Muscle of leg (tissue), 11 donors: ENCODE results near the gene OSBPL10. TPM values are rescaled to one million over a fixed set of nuclear protein-coding genes. Genes with fewer than 3 reads are reported as not detected.

Experiments used
- DNase-seq: peaks from one replicate; pipeline ENCODE4 v3.0.0; 2013
- H3K27ac ChIP-seq: one replicate; pipeline ENCODE4 v1.5.1; 2013; ENCODE audit warnings: mild to moderate bottlenecking, low read length, control low read depth
- H3K27me3 ChIP-seq: one replicate; pipeline ENCODE4 v1.6.1; 2013; ENCODE audit warnings: low read length; ENCODE audit not compliant: control insufficient read depth, insufficient read depth
- H3K36me3 ChIP-seq: one replicate; pipeline ENCODE4 v1.6.1; 2013; ENCODE audit warnings: low read length; ENCODE audit not compliant: control insufficient read depth, insufficient read depth
- H3K4me1 ChIP-seq: one replicate; pipeline ENCODE4 v1.6.1; 2013; ENCODE audit warnings: low read length; ENCODE audit not compliant: control insufficient read depth, insufficient read depth
- H3K4me3 ChIP-seq: one replicate; pipeline ENCODE4 v1.5.1; 2013; ENCODE audit warnings: low read length, control low read depth
- H3K9me3 ChIP-seq: replicated peaks from 2 replicates; pipeline ENCODE4 v1.6.1; 2013; ENCODE audit warnings: low read depth, low read length; ENCODE audit not compliant: control insufficient read depth
- WGBS: methylation state at CpG from one replicate; pipeline ENCODE4 v1.1.5; 2013; ENCODE audit warnings: missing lambda C conversion rate; ENCODE audit not compliant: insufficient coverage; 5-methylcytosine and 5-hydroxymethylcytosine counted together
- polyA plus RNA-seq, 8 donors: library from polyadenylated mRNA; unstranded; fragments of 120-200 nt; gene quantifications; one replicate each; pipeline versions ENCODE4 v1.2.1 to v1.2.3, GENCODE V29; 2013; ENCODE audit warnings: inconsistent platforms in 1 of 8, low replicate concordance in 1 of 8; ENCODE audit not compliant: insufficient read length in 8 of 8, insufficient read depth in 1 of 8
- total RNA-seq: library from RNA; stranded (reverse); fragments of 120-200 nt; gene quantifications from one replicate; pipeline ENCODE4 v1.2.4, GENCODE V29; 2013

The OSBPL10 gene
- total and polyA plus RNA-seq, 9 donors: 7.6 to 19.3 (median 13.7) TPM

DNA sequence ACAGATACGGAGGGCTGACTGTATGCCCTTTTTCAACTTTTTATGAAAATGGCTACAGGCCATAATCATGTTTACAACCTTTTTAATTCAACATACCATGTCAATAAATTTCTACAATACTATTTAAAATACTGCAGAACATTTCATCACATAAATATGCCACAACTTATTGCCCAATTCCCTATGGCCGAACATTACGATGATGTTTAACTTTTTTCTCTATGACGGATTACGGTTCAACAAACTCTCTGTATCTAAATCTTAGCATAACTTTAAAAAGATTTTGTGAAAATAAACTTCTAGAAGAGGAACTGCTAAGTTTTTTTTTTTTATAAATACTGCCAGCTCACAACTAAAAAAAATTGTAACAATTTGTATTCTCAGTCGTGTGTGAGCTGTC is 220.4 kb downstream of the OSBPL10 start:
- 67% methylated on average over 1 of the region's 6 CpGs for WGBS

DNA sequence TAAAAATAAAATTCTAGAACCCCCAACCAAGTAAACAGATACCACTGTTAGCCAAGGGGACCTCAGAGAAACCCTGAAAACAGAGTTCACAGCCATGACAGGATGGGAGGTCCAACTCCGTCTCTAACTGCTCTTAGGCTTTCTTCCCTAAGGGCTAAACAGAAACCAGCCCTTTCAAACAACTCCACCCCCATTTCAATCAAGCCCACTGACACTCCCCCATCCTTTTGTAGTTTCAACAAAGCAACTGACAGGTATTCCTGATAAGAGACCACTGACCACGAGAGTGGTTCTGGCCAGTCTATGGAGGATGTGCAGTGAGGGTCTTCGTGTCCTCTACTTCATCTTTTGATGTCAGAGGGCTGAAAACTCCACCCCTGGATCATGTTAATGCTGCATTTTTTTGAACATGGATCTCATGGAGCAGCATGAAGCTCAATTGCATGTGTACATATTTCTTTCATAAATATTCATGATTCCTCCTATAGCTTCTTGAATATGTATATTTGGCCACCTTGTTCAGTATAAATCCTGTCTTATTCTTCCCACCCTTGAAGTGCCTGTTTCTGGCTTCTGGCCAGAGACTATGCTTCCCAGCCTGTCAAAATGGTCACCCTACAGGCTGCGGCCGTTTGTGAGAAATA is 222.6 kb downstream of the OSBPL10 start:
- Histone ChIP-seq H3K36me3 (no peaks in the 10 kb centered on the region), H3K4me1 (no peaks in the 10 kb centered on the region), H3K27ac (no peak overlapping the region), H3K27me3 (no peaks in the 10 kb centered on the region), H3K4me3 (no peak overlapping the region), H3K9me3 (no peaks in the 10 kb centered on the region)
- 83% methylated on average over 2 of the region's 5 CpGs for WGBS
- no peak for DNase-seq

More for the DNA sequence above, 220.4 kb downstream of the OSBPL10 start:
- Histone ChIP-seq H3K36me3 (no peaks in the 10 kb centered on the region), H3K4me1 (no peaks in the 10 kb centered on the region), H3K9me3 (no peaks in the 10 kb centered on the region), H3K27me3 (no peaks in the 10 kb centered on the region), H3K27ac (no peak overlapping the region), H3K4me3 (no peak overlapping the region)
- no peak for DNase-seq

DNA sequence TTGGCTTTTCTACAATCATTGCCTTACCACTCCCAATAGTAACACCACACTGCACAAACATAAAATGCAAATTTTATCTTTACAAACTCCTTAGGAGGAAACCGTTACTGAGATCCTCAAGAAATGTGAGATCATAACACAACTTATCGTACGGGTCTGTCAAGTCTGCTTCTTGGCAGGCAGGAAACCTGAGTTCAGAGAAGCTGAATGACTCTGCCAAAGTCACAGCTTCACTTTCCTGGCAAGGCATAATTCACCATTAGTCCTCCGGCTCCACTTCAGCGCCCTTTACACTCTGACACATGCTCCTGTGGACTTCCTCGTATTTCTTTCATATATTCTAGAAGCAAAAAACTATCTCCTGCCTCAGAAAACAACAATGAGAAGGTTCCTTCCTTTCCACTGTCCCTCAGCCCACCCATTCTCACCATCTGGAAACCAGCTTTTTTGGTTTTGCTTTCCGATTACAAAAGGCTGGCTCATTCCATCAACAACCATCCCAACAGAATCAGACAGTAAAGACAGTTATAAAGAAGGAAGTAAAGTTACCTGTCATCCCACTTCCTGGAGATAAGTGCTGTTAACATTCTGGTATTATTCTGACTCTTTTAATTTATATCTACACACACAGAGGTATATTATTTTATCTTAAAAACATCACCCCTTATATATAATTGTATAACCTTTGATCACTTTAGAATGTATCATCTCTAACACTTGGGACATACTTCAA is 225.0 kb downstream of the OSBPL10 start:
- H3K4me1 ChIP-seq: no peaks in the 10 kb centered on the region
- H3K27ac ChIP-seq: no peak overlapping the region
- WGBS: 58% methylated on average over 6 of the region's 7 CpGs
- DNase-seq: peak; percentile 22
- no peaks in the 10 kb centered on the region for H3K9me3 ChIP-seq
- no peaks in the 10 kb centered on the region for H3K36me3 ChIP-seq
- H3K4me3 ChIP-seq: no peak overlapping the region
- H3K27me3 ChIP-seq: no peaks in the 10 kb centered on the region

DNA sequence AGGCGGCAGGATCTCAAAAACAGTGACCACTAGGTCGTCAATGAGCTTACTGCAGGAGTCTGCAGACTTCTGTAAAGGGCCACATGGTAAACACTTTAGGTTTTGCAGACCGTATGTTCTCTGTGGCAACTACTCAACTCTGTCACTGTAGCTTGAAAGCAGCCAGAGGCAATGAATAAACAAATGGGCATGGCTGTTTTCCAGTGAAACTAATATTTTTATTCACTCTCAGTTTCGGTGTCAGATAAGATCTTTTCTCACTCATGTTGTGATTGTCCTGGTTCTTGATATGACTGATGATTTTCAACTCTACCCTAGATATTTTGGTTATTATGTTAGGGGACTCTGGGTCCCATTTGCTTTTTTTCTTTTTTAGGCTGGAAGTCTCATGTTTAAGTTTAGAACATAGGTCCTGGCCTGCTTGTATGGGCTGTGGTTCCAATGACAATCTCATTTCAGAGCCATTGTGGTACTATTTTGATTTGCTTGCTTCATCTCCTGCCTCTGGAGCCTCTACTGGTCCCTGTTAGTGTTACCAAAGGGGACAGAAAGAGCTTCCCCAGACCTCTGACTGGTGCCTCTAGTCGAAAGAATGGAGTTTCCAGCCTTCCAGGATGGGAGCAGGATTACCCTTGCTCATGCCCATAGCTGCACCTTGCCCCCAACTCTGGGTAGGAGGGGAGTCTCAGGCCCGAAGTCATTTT is 226.3 kb downstream of the OSBPL10 start:
- no peaks in the 10 kb centered on the region for H3K36me3 ChIP-seq
- H3K4me3 ChIP-seq: no peak overlapping the region
- no peaks in the 10 kb centered on the region for H3K9me3 ChIP-seq
- H3K4me1 ChIP-seq: no peaks in the 10 kb centered on the region
- WGBS: 54% methylated on average over 2 of the region's 6 CpGs
- no peak for DNase-seq
- H3K27ac ChIP-seq: no peak overlapping the region
- no peaks in the 10 kb centered on the region for H3K27me3 ChIP-seq

DNA sequence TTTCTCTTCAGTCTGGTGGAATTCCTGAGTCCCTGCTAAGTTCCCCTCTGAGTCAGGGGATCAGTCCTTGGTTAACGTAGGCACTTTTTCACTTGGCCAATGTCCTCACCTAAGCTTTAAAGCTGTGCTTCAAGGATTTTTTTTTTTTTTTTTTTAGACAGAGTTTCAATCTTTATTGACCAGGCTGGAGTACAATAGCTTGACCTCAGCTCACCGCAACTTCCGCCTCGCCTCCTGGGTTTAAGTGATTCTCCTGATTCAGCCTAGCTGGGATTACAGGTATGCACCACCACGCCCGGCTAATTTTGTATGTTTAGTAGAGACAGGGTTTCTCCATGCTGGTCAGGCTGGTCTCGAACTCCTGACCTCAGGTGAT is 228.0 kb downstream of the OSBPL10 start:
- Histone ChIP-seq H3K4me1 (no peaks in the 10 kb centered on the region), H3K27me3 (no peaks in the 10 kb centered on the region), H3K36me3 (no peaks in the 10 kb centered on the region), H3K9me3 (no peaks in the 10 kb centered on the region), H3K27ac (no peak overlapping the region), H3K4me3 (no peak overlapping the region)
- WGBS: 100% methylated on average over 3 of the region's 7 CpGs
- DNase-seq: no peak

DNA sequence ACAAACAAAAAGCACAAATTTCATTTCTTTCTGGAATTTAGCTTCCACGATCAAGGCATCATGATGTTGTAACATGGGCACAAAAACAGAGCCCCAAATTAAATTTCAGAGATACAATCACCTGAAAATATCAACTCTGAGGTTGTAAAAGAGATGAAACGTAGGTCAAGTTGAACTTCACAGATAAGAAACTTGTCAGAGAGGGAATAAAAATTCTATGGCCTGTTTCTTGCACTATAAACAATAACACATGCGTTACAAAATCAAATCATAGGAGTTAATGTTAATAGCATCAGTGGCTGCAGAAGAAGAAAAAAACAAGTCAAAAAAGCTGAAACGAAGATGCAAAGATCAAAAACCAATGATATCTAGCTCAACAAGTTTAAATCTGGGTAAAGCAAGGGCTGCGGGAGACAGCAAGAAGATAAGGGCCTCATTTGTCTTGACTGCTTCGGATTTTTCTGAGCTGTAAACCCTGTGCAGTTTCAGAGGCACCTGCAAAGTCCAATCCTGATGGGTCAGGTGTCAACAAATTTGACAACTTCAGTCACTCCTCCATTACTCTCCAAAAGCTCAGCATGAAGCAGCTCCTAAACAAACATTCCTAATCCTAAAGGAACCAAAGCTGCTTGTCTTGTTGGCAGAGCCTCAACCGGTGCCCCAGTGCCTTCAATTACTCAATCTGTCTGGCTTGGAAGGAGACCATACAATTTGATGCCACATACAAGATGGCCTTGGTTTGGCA is 228.6 kb downstream of the OSBPL10 start:
- Histone ChIP-seq H3K27ac (no peak overlapping the region), H3K36me3 (no peaks in the 10 kb centered on the region), H3K9me3 (no peaks in the 10 kb centered on the region), H3K4me1 (no peaks in the 10 kb centered on the region), H3K27me3 (no peaks in the 10 kb centered on the region), H3K4me3 (no peak overlapping the region)
- no peak for DNase-seq
- WGBS: 72% methylated on average over 3 of the region's 7 CpGs

DNA sequence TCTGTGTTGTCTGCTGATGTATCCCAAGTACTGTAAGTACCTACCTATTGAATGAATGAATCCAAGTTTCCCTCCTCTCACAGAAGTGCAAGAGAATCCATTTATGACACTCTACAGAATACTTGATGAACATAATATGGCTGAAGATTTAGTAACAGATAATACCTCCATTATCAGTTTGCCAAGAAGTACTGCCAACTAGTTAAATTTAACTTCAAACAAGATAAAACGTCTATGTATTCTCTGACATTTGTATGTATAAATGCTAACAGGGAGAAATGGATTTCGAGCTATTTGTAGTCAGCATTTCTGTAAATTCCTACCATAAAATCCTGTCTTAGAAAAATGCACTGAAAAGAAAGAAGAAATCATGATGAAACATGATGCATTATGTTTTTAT is 230.7 kb downstream of the OSBPL10 start:
- no peaks in the 10 kb centered on the region for H3K27me3 ChIP-seq
- DNase-seq: no peak
- WGBS: no CpG with 5 or more reads among the region's 2 CpGs
- peaks cover 2% of the 10 kb centered on the region for H3K36me3 ChIP-seq
- no peaks in the 10 kb centered on the region for H3K4me1 ChIP-seq
- H3K27ac ChIP-seq: no peak overlapping the region
- H3K4me3 ChIP-seq: no peak overlapping the region
- H3K9me3 ChIP-seq: no peaks in the 10 kb centered on the region

DNA sequence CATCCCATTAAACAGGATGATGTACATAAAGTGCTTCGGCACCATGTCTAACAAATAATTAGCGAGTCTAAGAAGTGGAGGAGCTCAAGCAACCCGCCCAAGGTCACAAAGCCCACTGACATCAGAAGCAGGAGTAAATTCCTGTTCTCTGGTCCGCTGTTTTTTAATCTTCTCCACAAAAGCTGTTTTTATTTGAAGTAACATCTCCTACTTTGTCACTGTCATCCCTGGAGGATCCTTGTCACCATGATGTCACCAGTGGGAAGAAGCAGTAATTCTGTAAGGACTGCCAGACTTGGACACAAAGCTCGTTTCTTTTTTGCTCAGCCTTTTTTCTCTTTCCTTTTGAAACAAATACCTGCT is 232.1 kb downstream of the OSBPL10 start:
- no peaks in the 10 kb centered on the region for H3K27me3 ChIP-seq
- 75% methylated on average over 2 of the region's 5 CpGs for WGBS

DNA sequence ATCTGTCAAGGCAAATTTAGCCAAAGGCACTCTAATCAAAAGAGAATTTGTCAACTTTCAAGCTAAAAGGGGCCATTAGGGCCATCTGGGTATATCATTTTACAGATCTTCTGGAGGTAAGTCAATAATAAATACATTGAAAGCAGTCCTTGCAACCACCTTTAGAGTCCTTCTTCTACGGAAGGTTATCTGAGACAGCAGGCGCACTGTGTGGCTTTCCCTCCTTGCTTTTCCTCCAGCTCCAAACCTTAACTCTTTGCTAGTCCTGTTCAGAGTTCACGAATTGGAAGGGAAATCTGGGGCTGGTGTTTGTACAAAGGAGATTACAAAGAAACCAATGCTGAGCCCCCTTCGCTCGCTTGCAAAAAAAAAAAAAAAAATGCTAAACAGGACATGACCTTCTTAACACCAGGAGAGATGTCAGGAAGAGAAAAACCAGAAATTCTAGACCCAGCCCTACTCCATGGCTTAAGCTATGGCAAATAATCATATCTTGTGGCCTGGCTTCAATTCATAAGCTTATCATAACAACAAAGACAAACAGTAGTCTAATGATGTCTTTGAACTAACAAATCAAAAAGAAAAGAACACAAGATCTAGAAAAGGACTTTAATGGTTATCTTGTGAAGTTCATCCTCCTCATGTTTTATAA is 232.7 kb downstream of the OSBPL10 start:
- H3K27ac ChIP-seq: no peak overlapping the region
- WGBS: no CpG with 5 or more reads among the region's 5 CpGs
- no peaks in the 10 kb centered on the region for H3K4me1 ChIP-seq
- no peaks in the 10 kb centered on the region for H3K9me3 ChIP-seq
- peaks cover 2% of the 10 kb centered on the region for H3K36me3 ChIP-seq
- no peaks in the 10 kb centered on the region for H3K27me3 ChIP-seq
- DNase-seq: no peak
- no peak overlapping the region for H3K4me3 ChIP-seq

More for the DNA sequence above, 232.1 kb downstream of the OSBPL10 start:
- Histone ChIP-seq H3K27ac (no peak overlapping the region), H3K4me1 (no peaks in the 10 kb centered on the region), H3K36me3 (peaks cover 2% of the 10 kb centered on the region), H3K9me3 (no peaks in the 10 kb centered on the region), H3K4me3 (no peak overlapping the region)
- no peak for DNase-seq
